ENCODE data around the gene LANCL3.
"Not testable (repeated sequence)": the region's sequence is repeated elsewhere in the genome, so short reads cannot be mapped to it uniquely, and the experiment has no call there.

The LANCL3 gene
- 0 to 0.47 (median 0.19) reads per million in 4 donors for total RNA-seq

- DNase-seq = not testable (repeated sequence)
Measured at GRCh38 chrX:37571426-37572107, at the start of gene LANCL3. Gene LANCL3 (plus strand): TSS chrX:37571661. CDS start chrX:37571871, 210 bp downstream.

GRCh38 chrX:37523673-37524072 is 47.8 kb upstream of the LANCL3 start:
- DNase-seq = not testable (repeated sequence)

GRCh38 chrX:37541991-37542390 is 29.5 kb upstream of the LANCL3 start:
- DNase-seq = no peak

GRCh38 chrX:37542791-37543190 is 28.7 kb upstream of the LANCL3 start:
- DNase-seq = no peak

GRCh38 chrX:37543324-37543723 is 28.1 kb upstream of the LANCL3 start:
- no peak for DNase-seq

GRCh38 chrX:37544531-37544930 is 26.9 kb upstream of the LANCL3 start:
- DNase-seq = not testable (repeated sequence)

GRCh38 chrX:37545066-37545465 is 26.4 kb upstream of the LANCL3 start:
- DNase-seq = no peak

GRCh38 chrX:37549619-37550018 is 21.8 kb upstream of the LANCL3 start:
- peak in 1 of 5 donors; percentile 40 for DNase-seq

GRCh38 chrX:37553476-37553875 is 18.0 kb upstream of the LANCL3 start:
- DNase-seq = no peak

- DNase-seq = not testable (repeated sequence)
Measured at GRCh38 chrX:37565254-37565653, 6.2 kb upstream of the LANCL3 start.

GRCh38 chrX:37570349-37570748 is 1.1 kb upstream of the LANCL3 start:
- DNase-seq = not testable (repeated sequence)

GRCh38 chrX:37572108-37572587 is 687 bp downstream of the LANCL3 start:
- DNase-seq = peak in 1 of 5 donors; percentile 17

GRCh38 chrX:37573121-37573520 is 1.7 kb downstream of the LANCL3 start:
- not testable (repeated sequence) for DNase-seq

GRCh38 chrX:37578045-37578444 is 6.6 kb downstream of the LANCL3 start:
- no peak for DNase-seq

- no peak for DNase-seq
Measured at GRCh38 chrX:37580080-37580479, 8.6 kb downstream of the LANCL3 start.

GRCh38 chrX:37587337-37587736 is 15.9 kb downstream of the LANCL3 start:
- not testable (repeated sequence) for DNase-seq

GRCh38 chrX:37590047-37590446 is 18.6 kb downstream of the LANCL3 start:
- no peak for DNase-seq

- no peak for DNase-seq
Measured at GRCh38 chrX:37594755-37595382, 23.4 kb downstream of the LANCL3 start.

GRCh38 chrX:37599729-37600128 is 28.3 kb downstream of the LANCL3 start:
- no peak for DNase-seq

- peak in 1 of 5 donors; percentile 1 for DNase-seq
Measured at GRCh38 chrX:37603938-37604409, 32.5 kb downstream of the LANCL3 start.

- DNase-seq = no peak
Measured at GRCh38 chrX:37607243-37607642, 35.8 kb downstream of the LANCL3 start.

GRCh38 chrX:37608156-37608555 is 36.7 kb downstream of the LANCL3 start:
- no peak for DNase-seq

- no peak for DNase-seq
Measured at GRCh38 chrX:37609727-37610126, 38.3 kb downstream of the LANCL3 start.

- no peak for DNase-seq
Measured at GRCh38 chrX:37613933-37614332, 42.5 kb downstream of the LANCL3 start.

Data from T-helper 1 cell (primary cell).